RPMI7951 (cell line): ENCODE data around the gene POU6F2. TPM values are rescaled to one million over a fixed set of nuclear protein-coding genes. Genes with fewer than 3 reads are reported as not detected.

Experiments
- DNase-seq: peaks from one replicate; pipeline ENCODE4 v3.0.0-alpha.2; 2012; ENCODE audit warnings: low read depth
- total RNA-seq: library from RNA; depleted of rRNA; stranded (reverse); fragments of >200 nt; shearing (Covaris generic); gene quantifications from 2 replicates; pipeline ENCODE4 v1.2.3, GENCODE V29; 2014

Gene POU6F2
- total RNA-seq, 1 experiment from 2014 or later = not detected

GRCh38 chr7:39400836-39401235 lies 423.1 kb downstream of the POU6F2 start:
- DNase-seq = no peak

GRCh38 chr7:39402034-39402433 lies 424.3 kb downstream of the POU6F2 start:
- no peak for DNase-seq

DNA sequence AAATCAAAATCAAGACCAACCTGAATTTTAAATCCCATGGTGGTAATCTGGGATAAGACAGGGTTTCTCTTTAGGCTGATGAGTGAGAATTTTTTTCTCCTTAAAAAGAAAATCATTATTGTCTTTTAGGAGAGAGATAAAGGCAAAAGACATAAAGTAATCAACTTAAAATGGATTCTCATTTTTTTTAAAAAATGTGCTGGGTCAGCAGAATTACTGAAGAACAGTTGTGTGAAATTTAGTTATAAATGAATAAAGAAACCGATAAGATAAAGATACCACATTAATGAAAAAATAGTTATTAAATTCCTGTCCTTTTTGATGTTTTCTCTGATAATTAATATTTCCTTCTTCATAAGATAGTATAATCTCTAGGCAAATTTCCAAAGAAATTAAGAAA lies 427.2 kb downstream of the POU6F2 start:
- DNase-seq = no peak

- no peak for DNase-seq
Observed at GRCh38 chr7:39405581-39405980, 427.9 kb downstream of the POU6F2 start.

DNA sequence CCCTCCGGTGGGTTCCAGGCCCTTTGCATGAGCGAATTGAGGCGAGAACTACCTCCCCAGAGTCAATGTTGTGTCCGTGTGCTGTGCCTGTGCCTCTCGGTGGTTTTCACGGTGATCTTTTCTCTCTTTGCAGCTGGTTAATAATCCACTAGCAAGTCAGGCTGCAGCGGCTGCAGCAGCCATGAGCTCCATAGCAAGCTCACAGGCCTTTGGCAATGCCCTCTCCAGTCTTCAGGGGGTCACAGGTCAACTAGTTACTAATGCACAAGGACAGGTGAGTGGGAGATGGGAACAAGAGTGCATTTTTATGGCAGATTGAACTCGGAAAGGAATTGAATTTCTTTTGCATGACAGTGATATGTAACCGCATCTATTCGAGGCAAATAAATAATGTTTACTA lies 428.8 kb downstream of the POU6F2 start:
- DNase-seq = no peak

DNA sequence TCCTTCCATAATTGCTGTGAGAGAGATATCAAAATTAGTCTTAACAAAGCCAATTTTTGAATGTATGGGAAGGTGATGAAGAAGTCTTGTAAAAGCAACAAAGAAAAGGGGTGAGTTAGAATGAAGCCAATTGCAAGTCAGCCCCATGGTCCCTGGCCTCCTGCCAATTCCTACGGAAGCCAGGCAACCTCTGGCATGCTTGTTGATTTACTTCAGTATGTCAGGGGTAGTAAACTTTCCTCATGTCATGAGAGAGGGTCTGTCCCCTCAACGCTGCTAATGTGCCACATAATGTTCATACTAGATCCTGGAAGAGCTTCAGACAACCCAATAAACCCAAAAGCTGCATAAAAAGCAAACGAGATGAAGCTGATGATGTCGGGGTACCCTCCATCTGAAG lies 429.4 kb downstream of the POU6F2 start:
- DNase-seq = no peak

GRCh38 chr7:39407723-39408122 lies 430.0 kb downstream of the POU6F2 start:
- DNase-seq = no peak

DNA sequence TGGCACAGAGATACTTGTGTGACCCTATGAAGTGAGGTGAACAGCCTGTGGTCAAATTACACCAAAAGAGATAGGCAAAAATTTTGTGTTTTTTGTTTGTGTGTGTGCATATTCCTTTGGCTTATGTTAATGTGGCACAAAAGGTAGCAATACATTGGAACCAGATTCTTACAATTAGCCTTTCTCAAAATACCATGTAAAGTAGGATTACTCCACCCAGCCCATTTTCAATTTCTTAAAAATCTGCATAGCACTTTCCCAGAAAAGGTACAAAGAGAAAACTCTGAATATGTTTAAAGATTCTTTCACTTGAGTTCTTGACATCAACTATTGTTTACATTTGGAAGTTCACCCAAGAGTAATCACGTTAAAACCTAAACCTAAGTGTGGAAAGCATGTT lies 431.2 kb downstream of the POU6F2 start:
- no peak for DNase-seq

DNA sequence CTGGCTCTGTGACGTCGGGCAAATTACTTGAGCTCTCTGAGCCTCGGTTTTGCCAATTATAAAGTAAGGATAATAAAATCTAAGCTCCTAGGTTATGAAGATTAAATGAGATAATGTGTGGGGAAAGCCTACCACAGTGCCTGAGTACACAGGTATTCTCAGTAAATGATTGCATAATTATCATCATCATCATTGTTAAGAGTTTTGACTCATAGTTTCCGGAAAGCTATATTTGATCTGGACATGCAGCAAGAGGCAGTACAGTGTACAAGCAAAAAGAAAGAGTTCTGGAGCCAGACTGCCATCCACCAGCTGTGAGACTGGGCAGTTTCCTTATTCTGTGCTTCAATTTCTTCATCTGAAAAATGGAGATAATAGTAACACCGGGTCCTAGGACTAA lies 432.9 kb downstream of the POU6F2 start:
- no peak for DNase-seq

- DNase-seq = no peak
Observed at GRCh38 chr7:39413636-39414223, 436.0 kb downstream of the POU6F2 start.

DNA sequence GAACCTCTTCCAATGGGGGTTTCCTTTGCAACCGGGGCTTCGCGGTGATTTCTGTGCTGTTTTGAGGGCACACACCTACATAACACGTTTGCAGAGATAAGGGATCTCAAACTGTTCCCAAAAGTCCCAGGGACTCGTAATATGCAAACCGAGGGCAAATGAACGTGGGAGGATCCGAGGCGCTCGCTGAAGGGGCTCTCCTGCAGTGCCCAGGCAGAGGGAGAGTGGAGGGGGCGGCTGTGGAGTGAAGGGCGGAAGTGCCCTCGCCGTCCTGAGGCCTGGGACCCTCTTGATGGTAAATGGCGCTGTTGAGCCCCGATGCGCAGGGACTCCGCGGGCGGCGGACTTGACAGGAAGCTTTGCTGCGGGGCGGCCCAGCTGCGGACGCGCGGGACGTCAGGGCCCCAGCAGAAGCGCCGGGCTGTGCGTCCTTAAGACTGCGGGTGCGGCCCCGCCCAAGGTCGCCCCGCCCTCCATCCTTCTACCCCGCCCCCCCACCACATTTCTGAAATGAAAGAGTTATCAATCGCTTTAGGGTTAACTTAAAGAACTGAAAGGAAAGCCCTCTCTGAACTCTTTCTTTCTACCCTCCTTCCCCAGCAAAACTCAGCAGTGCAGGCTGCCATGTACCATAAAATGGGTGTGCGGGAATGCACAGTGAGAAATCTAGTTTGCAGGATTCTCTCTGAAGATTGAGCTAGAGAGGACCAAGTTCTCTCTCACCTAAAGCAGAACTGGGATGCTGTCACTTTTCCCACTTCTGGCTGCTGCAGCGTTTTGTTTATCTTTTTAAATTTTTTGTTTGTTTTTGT lies 436.7 kb downstream of the POU6F2 start:
- DNase-seq = peak; percentile 67

DNA sequence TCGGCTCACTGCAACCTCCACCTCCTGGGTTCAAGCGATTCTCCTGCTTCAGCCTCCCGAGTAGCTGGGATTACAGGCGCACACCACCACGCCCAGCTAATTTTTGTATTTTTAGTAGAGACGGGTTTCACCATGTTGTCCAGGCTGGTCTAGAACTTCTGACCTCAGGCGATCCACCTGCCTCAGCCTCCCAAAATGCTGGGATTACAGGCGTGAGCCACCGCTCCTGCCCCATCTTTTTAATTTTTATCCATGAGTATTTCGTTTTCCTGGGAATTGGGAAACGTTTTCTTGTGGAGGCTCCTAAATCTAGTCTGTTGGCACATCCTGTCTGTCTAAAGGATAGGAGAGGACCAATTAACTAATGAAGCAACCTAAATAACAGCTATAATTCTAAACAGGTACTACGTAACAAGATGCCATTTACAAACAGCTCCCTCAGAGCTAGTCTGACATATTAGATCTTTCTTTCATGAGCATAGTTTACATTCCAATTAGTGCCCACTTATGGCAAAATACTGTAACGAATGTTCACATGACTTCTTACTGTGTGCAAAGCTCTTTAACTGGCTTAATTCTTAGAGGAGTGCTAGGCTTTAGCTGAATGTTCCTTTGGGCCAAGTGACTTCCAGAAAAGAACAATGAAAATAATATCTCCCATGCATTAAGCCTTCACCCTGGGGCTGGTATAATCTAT lies 437.5 kb downstream of the POU6F2 start:
- DNase-seq = no peak

DNA sequence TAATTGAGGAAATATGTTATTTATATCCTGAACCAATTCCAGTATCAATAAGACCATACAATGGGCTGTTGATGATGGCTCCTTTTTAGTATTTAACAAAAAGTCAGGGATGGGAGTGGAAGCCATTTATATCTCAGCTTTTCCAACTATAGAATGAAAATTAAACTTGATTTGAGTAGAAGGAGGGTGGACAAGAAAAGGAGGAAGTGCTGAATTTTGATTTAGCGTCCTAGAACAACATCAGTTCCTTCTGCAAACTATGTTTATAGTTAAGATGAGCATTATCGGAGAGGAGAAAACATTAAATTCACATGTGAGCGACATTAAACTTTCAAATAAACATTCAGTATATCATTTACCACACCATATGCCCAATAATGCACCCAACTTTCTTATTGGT lies 439.2 kb downstream of the POU6F2 start:
- DNase-seq = no peak

DNA sequence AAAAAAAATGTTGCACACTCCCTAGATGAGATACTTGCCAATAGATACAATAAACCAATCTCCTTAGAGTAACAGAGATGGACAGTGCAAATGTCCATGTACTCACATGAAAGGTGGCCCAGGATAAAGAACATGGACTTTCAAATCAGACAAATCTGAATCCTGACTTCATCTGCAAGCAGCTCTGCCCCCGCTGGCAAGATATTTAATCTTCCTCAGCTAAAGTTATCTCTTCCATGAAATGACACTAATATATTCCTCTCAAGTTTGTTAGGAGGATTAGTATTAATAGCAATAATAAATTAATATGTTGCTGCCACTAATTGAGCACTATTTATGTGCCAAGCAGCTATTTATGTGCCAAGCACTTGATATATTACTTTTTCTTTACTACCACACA lies 439.9 kb downstream of the POU6F2 start:
- no peak for DNase-seq

- DNase-seq = peak; percentile 14
Observed at GRCh38 chr7:39421251-39421650, 443.5 kb downstream of the POU6F2 start.

DNA sequence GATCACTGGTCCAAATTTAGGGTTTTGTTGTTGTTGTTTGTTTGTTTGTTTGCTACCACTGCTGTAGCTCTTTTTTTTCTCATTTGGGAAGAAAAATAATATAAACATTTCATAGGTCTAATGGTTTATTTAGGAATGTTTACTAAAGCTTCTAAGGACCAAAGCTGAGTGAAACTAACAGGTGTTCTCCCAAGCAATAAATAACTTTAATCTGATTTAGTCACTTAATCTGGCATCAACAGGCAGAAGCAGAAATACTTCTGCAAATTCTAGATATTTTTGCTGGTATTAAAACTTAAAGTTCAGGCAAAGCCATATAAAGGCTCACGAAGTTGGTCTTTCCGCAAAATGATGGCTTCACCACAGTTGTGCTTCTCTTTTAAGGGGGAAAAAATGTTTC lies 444.0 kb downstream of the POU6F2 start:
- no peak for DNase-seq

- peak; percentile 54 for DNase-seq
Observed at GRCh38 chr7:39428221-39428620, 450.5 kb downstream of the POU6F2 start.

DNA sequence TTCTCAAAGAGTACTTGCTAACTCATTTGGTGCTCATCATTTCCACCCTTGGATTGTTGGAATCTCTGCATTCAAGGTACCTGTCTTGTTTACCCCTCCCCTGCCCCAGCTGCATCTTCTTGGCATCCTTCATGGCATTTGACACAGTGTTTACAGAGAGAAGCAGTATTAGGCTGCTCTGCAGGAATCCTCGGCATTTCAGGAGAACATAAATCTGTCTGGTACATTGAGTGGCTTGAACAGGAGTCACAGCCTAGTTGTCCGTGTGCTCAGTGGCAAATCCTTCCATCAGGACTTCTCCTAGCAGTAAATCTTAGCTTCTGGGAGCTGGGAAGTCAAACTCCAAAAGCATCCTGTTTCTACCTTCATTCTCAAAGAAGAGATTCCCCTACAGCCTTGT lies 451.7 kb downstream of the POU6F2 start:
- DNase-seq = no peak

DNA sequence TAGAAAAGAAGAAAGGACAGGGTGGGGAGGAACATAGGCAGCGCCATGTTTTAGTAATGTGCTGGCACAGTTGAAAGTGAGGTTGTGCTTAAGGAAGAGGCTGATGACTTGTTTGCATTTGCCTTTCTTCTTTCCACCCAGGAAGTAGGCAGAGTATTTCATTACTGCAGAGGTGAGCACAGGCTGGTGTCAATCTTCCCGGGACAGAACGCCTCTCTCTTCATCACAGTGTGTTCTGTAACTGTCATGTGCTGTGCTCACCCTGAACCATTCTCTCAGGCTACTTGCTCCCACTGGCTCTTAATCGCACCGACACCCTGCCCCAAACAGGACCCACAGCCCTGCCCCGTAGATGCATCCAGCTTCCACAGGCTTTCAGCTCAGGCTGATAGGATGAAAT lies 452.7 kb downstream of the POU6F2 start:
- no peak for DNase-seq

- no peak for DNase-seq
Observed at GRCh38 chr7:39430909-39431641, 453.4 kb downstream of the POU6F2 start.

GRCh38 chr7:39432368-39432767 lies 454.7 kb downstream of the POU6F2 start:
- no peak for DNase-seq

DNA sequence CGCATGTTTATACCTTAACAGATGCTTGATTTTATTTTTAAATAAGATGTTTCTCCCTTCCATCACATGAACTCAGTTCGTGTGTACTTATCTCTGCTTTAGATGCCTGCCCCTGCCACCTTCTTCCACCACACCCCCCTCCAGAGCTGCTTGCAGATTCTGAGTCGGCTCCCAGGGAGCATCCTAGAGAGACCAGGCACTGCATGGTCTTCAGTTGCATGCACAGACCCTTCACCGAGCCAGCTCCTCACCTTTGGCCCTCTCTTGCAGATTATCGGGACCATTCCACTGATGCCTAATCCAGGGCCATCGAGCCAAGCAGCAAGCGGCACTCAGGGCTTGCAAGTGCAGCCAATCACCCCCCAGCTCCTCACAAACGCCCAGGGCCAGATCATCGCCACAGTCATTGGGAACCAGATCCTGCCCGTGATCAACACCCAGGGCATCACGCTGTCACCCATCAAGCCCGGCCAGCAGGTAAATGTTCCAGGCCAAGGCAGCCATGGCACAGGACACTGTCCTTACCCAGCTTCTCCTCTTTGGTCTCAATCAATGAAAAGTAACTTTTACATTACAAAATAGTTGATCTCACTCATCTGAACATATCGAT lies 455.2 kb downstream of the POU6F2 start:
- no peak for DNase-seq
